Transverse colon (tissue), 4 donors: Measurements from ENCODE around the gene RAD9A.
A peak's percentile ranks its signal among the peaks of the same experiment; 100 is the strongest.

Experiments
- POLR2AphosphoS5 ChIP-seq, 3 donors: sonication (generic); formaldehyde crosslinking; IDR thresholded peaks; one replicate each; pipeline ENCODE4 v1.6.1; 2016; ENCODE audit warnings: antibody characterized with exemption in 3 of 3
- TF ChIP-seq, protein P1 (sequence below), 5 experiments: fragments of 200-600 bp in 3 of 5; fragments of 450-650 bp in 2 of 5; sonication (generic) in 3 of 5; IDR thresholded peaks; 1 replicate in 2 of 5; 2 replicates in 3 of 5; pipeline ENCODE4 v1.5.1; 2016 to 2017; ENCODE audit warnings: antibody characterized with exemption in 5 of 5, inconsistent platforms in 3 of 5, mild to moderate bottlenecking in 2 of 5, moderate library complexity in 1 of 5

DNA sequence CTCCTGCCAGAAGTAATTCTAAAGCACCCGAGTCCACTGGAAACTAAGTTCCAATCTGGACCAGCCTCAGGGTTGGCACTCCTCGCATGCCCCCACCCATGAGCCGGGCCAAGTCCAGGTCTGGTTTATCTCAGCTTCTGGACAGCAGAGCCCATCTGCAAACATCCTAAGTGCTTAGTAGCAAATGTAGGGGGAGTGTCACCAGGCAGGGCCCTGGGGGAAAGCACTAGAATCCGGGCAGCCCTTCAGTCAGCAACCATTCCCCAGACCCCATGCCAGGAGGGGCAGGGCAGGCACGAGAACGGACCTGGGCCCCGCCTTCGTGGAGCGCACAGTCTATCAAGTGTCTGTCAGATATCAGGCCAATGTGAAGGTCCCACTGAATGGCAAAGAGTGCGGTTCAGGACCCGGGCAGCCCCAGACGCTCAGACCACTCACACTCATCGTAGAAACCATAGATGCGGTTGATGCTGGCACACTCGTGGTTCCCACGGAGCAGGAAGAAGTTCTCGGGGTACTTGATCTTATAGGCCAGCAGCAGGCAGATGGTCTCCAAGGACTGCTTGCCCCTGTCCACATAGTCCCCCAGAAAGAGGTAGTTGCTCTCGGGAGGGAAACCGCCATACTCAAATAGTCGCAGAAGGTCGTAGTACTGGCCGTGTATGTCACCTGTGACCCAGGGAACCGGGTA is 8.6 kb downstream of the RAD9A start:
- TF ChIP-seq POLR2AphosphoS5 (IDR thresholded peaks at IDR 0.05): peak; percentile 54 to 79 (median 64)
- TF ChIP-seq, protein P1, sequence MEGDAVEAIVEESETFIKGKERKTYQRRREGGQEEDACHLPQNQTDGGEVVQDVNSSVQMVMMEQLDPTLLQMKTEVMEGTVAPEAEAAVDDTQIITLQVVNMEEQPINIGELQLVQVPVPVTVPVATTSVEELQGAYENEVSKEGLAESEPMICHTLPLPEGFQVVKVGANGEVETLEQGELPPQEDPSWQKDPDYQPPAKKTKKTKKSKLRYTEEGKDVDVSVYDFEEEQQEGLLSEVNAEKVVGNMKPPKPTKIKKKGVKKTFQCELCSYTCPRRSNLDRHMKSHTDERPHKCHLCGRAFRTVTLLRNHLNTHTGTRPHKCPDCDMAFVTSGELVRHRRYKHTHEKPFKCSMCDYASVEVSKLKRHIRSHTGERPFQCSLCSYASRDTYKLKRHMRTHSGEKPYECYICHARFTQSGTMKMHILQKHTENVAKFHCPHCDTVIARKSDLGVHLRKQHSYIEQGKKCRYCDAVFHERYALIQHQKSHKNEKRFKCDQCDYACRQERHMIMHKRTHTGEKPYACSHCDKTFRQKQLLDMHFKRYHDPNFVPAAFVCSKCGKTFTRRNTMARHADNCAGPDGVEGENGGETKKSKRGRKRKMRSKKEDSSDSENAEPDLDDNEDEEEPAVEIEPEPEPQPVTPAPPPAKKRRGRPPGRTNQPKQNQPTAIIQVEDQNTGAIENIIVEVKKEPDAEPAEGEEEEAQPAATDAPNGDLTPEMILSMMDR (IDR thresholded peaks at IDR 0.05): no peak
